Parathyroid adenoma (tissue), 2 donors: ENCODE results near the gene SCCPDH.

Source experiments
- H2AFZ ChIP-seq: fragments of 300-600 bp; sonication (generic); one replicate; pipeline ENCODE4 v1.7.0; 2017; ENCODE audit warnings: antibody characterized with exemption, mild to moderate bottlenecking
- H3K27ac ChIP-seq: fragments of 300-600 bp; sonication (generic); one replicate; pipeline ENCODE4 v1.7.0; 2017
- H3K27me3 ChIP-seq: fragments of 300-600 bp; sonication (generic); one replicate; pipeline ENCODE4 v1.7.0; 2017; ENCODE audit warnings: low read length; ENCODE audit not compliant: control insufficient read depth, insufficient read depth
- H3K36me3 ChIP-seq: fragments of 300-600 bp; sonication (generic); one replicate; pipeline ENCODE4 v1.7.0; 2017; ENCODE audit warnings: low read length; ENCODE audit not compliant: control insufficient read depth, insufficient read depth
- H3K4me1 ChIP-seq: fragments of 300-600 bp; sonication (generic); one replicate; pipeline ENCODE4 v1.7.0; 2017; ENCODE audit warnings: control low read depth
- H3K4me2 ChIP-seq: fragments of 300-600 bp; sonication (generic); one replicate; pipeline ENCODE4 v1.7.0; 2017; ENCODE audit warnings: low read length
- H3K4me3 ChIP-seq: fragments of 300-600 bp; sonication (generic); one replicate; pipeline ENCODE4 v1.7.0; 2017; ENCODE audit warnings: low read depth, low read length
- H3K79me2 ChIP-seq: fragments of 300-600 bp; sonication (generic); one replicate; pipeline ENCODE4 v1.7.0; 2017; ENCODE audit warnings: control low read depth
- H3K9ac ChIP-seq: fragments of 300-600 bp; sonication (generic); one replicate; pipeline ENCODE4 v1.7.0; 2017; ENCODE audit warnings: mild to moderate bottlenecking
- H3K9me3 ChIP-seq: fragments of 300-600 bp; sonication (generic); one replicate; pipeline ENCODE4 v1.7.0; 2017; ENCODE audit warnings: low read length; ENCODE audit not compliant: control insufficient read depth
- CTCF ChIP-seq: fragments of 300-600 bp; sonication (generic); IDR thresholded peaks from one replicate; pipeline ENCODE4 v1.7.0; 2017; ENCODE audit warnings: antibody characterized with exemption, mild to moderate bottlenecking
- donor health status: primary hyperparathyroidism.

The SCCPDH gene

GRCh38 chr1:246787781-246788513 lies 63.7 kb downstream of the SCCPDH start:
- Histone ChIP-seq H3K4me1 (no peaks in the 10 kb centered on the region), H3K4me2 (no peak overlapping the region), H3K9me3 (no peaks in the 10 kb centered on the region), H3K27me3 (no peaks in the 10 kb centered on the region), H3K36me3 (no peaks in the 10 kb centered on the region), H3K4me3 (no peak overlapping the region), H3K27ac (no peak overlapping the region), H2AFZ (no peak overlapping the region), H3K79me2 (no peaks in the 10 kb centered on the region), H3K9ac (no peak overlapping the region)
- TF ChIP-seq CTCF = no peak

- no peaks in the 10 kb centered on the region for H3K9me3 ChIP-seq
- TF ChIP-seq CTCF = no peak
- H2AFZ ChIP-seq = peak overlapping the region; percentile 50
- no peak overlapping the region for H3K4me3 ChIP-seq
- H3K27ac ChIP-seq = no peak overlapping the region
- no peaks in the 10 kb centered on the region for H3K27me3 ChIP-seq
- no peaks in the 10 kb centered on the region for H3K79me2 ChIP-seq
- no peaks in the 10 kb centered on the region for H3K4me1 ChIP-seq
- no peak overlapping the region for H3K9ac ChIP-seq
- H3K4me2 ChIP-seq = no peak overlapping the region
- H3K36me3 ChIP-seq = no peaks in the 10 kb centered on the region
These were observed 64.7 kb downstream of the SCCPDH start for GRCh38 chr1:246788895-246789338.

GRCh38 chr1:246789454-246790339 lies 65.5 kb downstream of the SCCPDH start:
- H3K27ac ChIP-seq = no peak overlapping the region
- H3K79me2 ChIP-seq = no peaks in the 10 kb centered on the region
- no peaks in the 10 kb centered on the region for H3K9me3 ChIP-seq
- H2AFZ ChIP-seq = no peak overlapping the region
- no peaks in the 10 kb centered on the region for H3K27me3 ChIP-seq
- no peak overlapping the region for H3K4me2 ChIP-seq
- TF ChIP-seq CTCF = no peak
- H3K4me3 ChIP-seq = no peak overlapping the region
- no peaks in the 10 kb centered on the region for H3K36me3 ChIP-seq
- H3K4me1 ChIP-seq = no peaks in the 10 kb centered on the region
- no peak overlapping the region for H3K9ac ChIP-seq

GRCh38 chr1:246790364-246790763 lies 66.2 kb downstream of the SCCPDH start:
- no peaks in the 10 kb centered on the region for H3K79me2 ChIP-seq
- H3K27ac ChIP-seq = no peak overlapping the region
- no peaks in the 10 kb centered on the region for H3K36me3 ChIP-seq
- no peaks in the 10 kb centered on the region for H3K4me1 ChIP-seq
- H3K27me3 ChIP-seq = no peaks in the 10 kb centered on the region
- no peak overlapping the region for H3K9ac ChIP-seq
- H3K9me3 ChIP-seq = no peaks in the 10 kb centered on the region
- H3K4me3 ChIP-seq = no peak overlapping the region
- H2AFZ ChIP-seq = no peak overlapping the region
- TF ChIP-seq CTCF = no peak
- H3K4me2 ChIP-seq = no peak overlapping the region
